HCT116 (cell line): ENCODE results near the gene SEMA6B. TPM values are rescaled to one million over a fixed set of nuclear protein-coding genes. Genes with fewer than 3 reads are reported as not detected.
A peak's percentile ranks its signal among the peaks of the same experiment; 100 is the strongest.

ENCODE experiments used
- ATAC-seq: fragments of 200-7000 bp; cut with Tn5 transposase; 2 replicates; pipeline ENCODE4 v1.9.1; 2020; ENCODE audit warnings: mild to moderate bottlenecking, moderate library complexity
- BruUV-seq: library from RNA; stranded (reverse); fragments of 400-500 nt; replicated peaks from 2 replicates; lab custom pipeline; 2021; lab: Mats Ljungman, UMichigan
- CTCF ChIA-PET: fragments of 300-600 bp; sonication (Branson Sonifier 250); formaldehyde crosslinking; loops from one replicate; lab custom pipeline; 2021; ENCODE audit warnings: antibody characterized with exemption; lab: Charles Lee
- POLR2A ChIA-PET: fragments of 300-600, 350-600 bp; sonication (Branson Sonifier 250); formaldehyde crosslinking; loops from one replicate; lab custom pipeline; 2021; ENCODE audit warnings: antibody characterized with exemption; lab: Charles Lee
- RAD21 ChIA-PET, 2 experiments: fragments of 300-600 bp; sonication (Branson Sonifier 250); formaldehyde crosslinking; loops; one replicate each; lab custom pipeline; 2023; ENCODE audit warnings: low total read pairs in 2 of 2; ENCODE audit not compliant: uncharacterized antibody in 2 of 2, unreplicated experiment in 2 of 2, low non-redundant PET in 1 of 2; lab: Charles Lee
- DNase-seq: peaks from one replicate; pipeline ENCODE4 v3.0.0-alpha.2; 2010; ENCODE audit warnings: low read depth, low spot score
- H2AFZ ChIP-seq: fragments of 200-600 bp; shearing (Covaris generic), sonication (generic); 2 replicates; pipeline ENCODE4 v1.6.1; 2017; ENCODE audit warnings: low read depth, mixed run types, mixed read lengths, antibody characterized with exemption, low read length; ENCODE audit not compliant: poor library complexity, severe bottlenecking
- H3K27ac ChIP-seq: 2 replicates; pipeline ENCODE4 v1.5.1; 2012; ENCODE audit warnings: low read depth, low read length
- H3K27me3 ChIP-seq: fragments of 200-600 bp; sonication (generic); 2 replicates; pipeline ENCODE4 v1.6.1; 2016; ENCODE audit warnings: mixed run types, low read length, mixed read lengths; ENCODE audit not compliant: insufficient read depth
- H3K36me3 ChIP-seq, 2 experiments: fragments of 200-500 bp in 1 of 2; fragments of 200-600 bp in 1 of 2; sonication (Bioruptor generic) in 1 of 2; sonication (generic) in 1 of 2; 2 replicates each; pipeline versions ENCODE4 v1.5.1 to v1.6.1; 2014 to 2016; ENCODE audit warnings: low read length in 2 of 2, inconsistent platforms in 1 of 2, mixed read lengths in 1 of 2, mixed run types in 1 of 2; ENCODE audit not compliant: insufficient read depth in 2 of 2, control insufficient read depth in 1 of 2
- H3K4me1 ChIP-seq, 2 experiments: fragments of 200-600 bp in 1 of 2; sonication (generic) in 1 of 2; 2 replicates each; pipeline versions ENCODE4 v1.5.1 to v1.6.1; 2012 to 2017; ENCODE audit warnings: low read length in 2 of 2, inconsistent platforms in 1 of 2, mild to moderate bottlenecking in 1 of 2, mixed read lengths in 1 of 2, mixed run types in 1 of 2, moderate library complexity in 1 of 2; ENCODE audit not compliant: insufficient read depth in 2 of 2, control insufficient read depth in 1 of 2
- H3K4me2 ChIP-seq: fragments of 200-600 bp; sonication (generic); 2 replicates; pipeline ENCODE4 v1.6.1; 2017; ENCODE audit warnings: mixed run types, low read length, mixed read lengths
- H3K4me3 ChIP-seq, 2 experiments: fragments of 200-600 bp in 1 of 2; sonication (generic) in 1 of 2; replicated peaks in 1 of 2; 2 replicates each; pipeline ENCODE4 v1.5.1; 2011 to 2016; ENCODE audit warnings: low read length in 2 of 2, control low read depth in 1 of 2, low read depth in 1 of 2, mild to moderate bottlenecking in 1 of 2, mixed read lengths in 1 of 2, mixed run types in 1 of 2
- H3K79me2 ChIP-seq: fragments of 200-600 bp; sonication (generic); 2 replicates; pipeline ENCODE4 v1.6.1; 2017; ENCODE audit warnings: mild to moderate bottlenecking, mixed run types, low read length, moderate library complexity, mixed read lengths; ENCODE audit not compliant: insufficient read depth
- H3K9ac ChIP-seq: fragments of 200-600 bp; sonication (generic); 2 replicates; pipeline ENCODE4 v1.6.1; 2016; ENCODE audit warnings: low read length, mixed read lengths
- H3K9me2 ChIP-seq: fragments of 200-600 bp; sonication (generic), shearing (Covaris generic); 2 replicates; pipeline ENCODE4 v1.6.1; 2017; ENCODE audit warnings: mixed run types, mild to moderate bottlenecking, moderate library complexity; ENCODE audit not compliant: insufficient read depth
- H3K9me3 ChIP-seq, 2 experiments: fragments of 200-500 bp in 1 of 2; fragments of 200-600 bp in 1 of 2; sonication (Bioruptor generic) in 1 of 2; sonication (generic) in 1 of 2; 2 replicates each; pipeline ENCODE4 v1.6.1; 2014 to 2017; ENCODE audit warnings: low read length in 2 of 2, mixed read lengths in 2 of 2, inconsistent platforms in 1 of 2, low read depth in 1 of 2, mild to moderate bottlenecking in 1 of 2, mixed run types in 1 of 2, moderate library complexity in 1 of 2; ENCODE audit not compliant: control insufficient read depth in 1 of 2, insufficient read depth in 1 of 2
- H4K20me1 ChIP-seq: fragments of 200-600 bp; sonication (generic), shearing (Covaris generic); 2 replicates; pipeline ENCODE4 v1.6.1; 2017; ENCODE audit warnings: mixed run types, mild to moderate bottlenecking, moderate library complexity; ENCODE audit not compliant: insufficient read depth
- CTCF ChIP-seq, 3 experiments: fragments of 200-600 bp in 1 of 3; sonication (generic) in 1 of 3; IDR thresholded peaks in 2 of 3; conservative IDR thresholded peaks in 1 of 3; 2 replicates each; pipeline ENCODE4 v1.5.1; 2012 to 2017; ENCODE audit warnings: low read depth in 2 of 3, low read length in 2 of 3, antibody characterized with exemption in 1 of 3, borderline replicate concordance in 1 of 3, control low read depth in 1 of 3, mild to moderate bottlenecking in 1 of 3, mixed read lengths in 1 of 3, mixed run types in 1 of 3, moderate library complexity in 1 of 3; ENCODE audit not compliant: insufficient read depth in 1 of 3
- ELF1 ChIP-seq: IDR thresholded peaks from 2 replicates; pipeline ENCODE4 v1.6.1; 2012; ENCODE audit warnings: low read depth, borderline replicate concordance
- EZH2phosphoT487 ChIP-seq: fragments of 200-600 bp; IDR thresholded peaks from 2 replicates; pipeline ENCODE4 v1.6.1; 2018; ENCODE audit warnings: antibody characterized with exemption, borderline replicate concordance
- JUND ChIP-seq: IDR thresholded peaks from 2 replicates; pipeline ENCODE4 v1.6.1; 2012
- YY1 ChIP-seq: IDR thresholded peaks from 2 replicates; pipeline ENCODE4 v1.6.1; 2011; ENCODE audit warnings: low read length, low read depth, moderate library complexity, mild to moderate bottlenecking; ENCODE audit not compliant: insufficient replicate concordance; ENCODE audit errors: extremely low read depth
- intact Hi-C: fragments of 100-400 bp; cut with micrococcal nuclease; formaldehyde crosslinking; loops from 2 replicates; pipeline ENCODE4 v1.10.0; 2022
- total RNA-seq: library from RNA; stranded (reverse); gene quantifications from one replicate; pipeline ENCODE4 v1.2.1, GENCODE V29; 2021; ENCODE audit not compliant: unreplicated experiment

The SEMA6B gene
- total RNA-seq, 1 experiment from 2014 or later, result 58.4 TPM

- H3K27ac ChIP-seq, result peak overlapping the region; percentile 40; the same call in 1 of the 2 replicates
- H3K9me2 ChIP-seq, result no peaks in the 10 kb centered on the region
- no peaks in the 10 kb centered on the region for H3K9me3 ChIP-seq
- no peaks in the 10 kb centered on the region for H3K27me3 ChIP-seq
- CTCF ChIA-PET, result interaction anchor here (1.2 kb wide), 1 partner anchor 79 kb away, joined by 5 read pairs; no protein-coding TSS in a partner anchor
- peaks cover 16 to 26% of the 10 kb centered on the region in 2 experiments for H3K36me3 ChIP-seq
- H3K79me2 ChIP-seq, result peaks cover 3% of the 10 kb centered on the region; the same call in 1 of the 2 replicates
- no TSS peak for BruUV-seq
- peak in 2 of 3 experiments; percentile 63 to 64; a peak in 4 of 6 replicates for TF ChIP-seq CTCF (IDR thresholded peaks at IDR 0.05 in 2 of 3, conservative IDR thresholded peaks at IDR 0.05 in 1 of 3; ENCODE audit: borderline replicate concordance in 1 of 3, insufficient read depth in 1 of 3, low read depth in 2 of 3, low read length in 2 of 3)
- TF ChIP-seq JUND, result no peak
- TF ChIP-seq ELF1, result no peak
- TF ChIP-seq EZH2phosphoT487, result no peak
- no peak for TF ChIP-seq YY1
- intact Hi-C loops, result no loop called here
- DNase-seq, result no peak
- H3K4me3 ChIP-seq, result no peak overlapping the region; a peak in 1 of 4 replicates
- no peak overlapping the region for H3K9ac ChIP-seq
- POLR2A ChIA-PET, result interaction anchor here (0.8 kb wide), 1 partner anchor 22 kb away, joined by 3 read pairs; the partner anchor contains the start of gene PLIN5
- no peaks in the 10 kb centered on the region for H4K20me1 ChIP-seq
- peak overlapping the region; percentile 25 for H3K4me2 ChIP-seq
- RAD21 ChIA-PET, result no interaction called here
- H2AFZ ChIP-seq, result no peak overlapping the region
- peaks cover 8 to 26% of the 10 kb centered on the region in 2 experiments for H3K4me1 ChIP-seq
- ATAC-seq, result peak; percentile 21; the same call in 1 of the 2 replicates
Observed at GRCh38 chr19:4557144-4557970, 2.1 kb downstream of the SEMA6B start.
